Stimulated activated CD8-positive, alpha-beta memory T cell treated with anti-CD3 and anti-CD28 coated beads, Interleukin-15, amount 100 ng/mL, for 48 hours (primary cell): Measurements from ENCODE around the gene INAFM2.

Experiments
- DNase-seq, 2 donors: peaks; one replicate each; pipeline ENCODE4 v3.0.0-alpha.2; 2020; ENCODE audit warnings: low read depth in 2 of 2

The INAFM2 gene

DNA sequence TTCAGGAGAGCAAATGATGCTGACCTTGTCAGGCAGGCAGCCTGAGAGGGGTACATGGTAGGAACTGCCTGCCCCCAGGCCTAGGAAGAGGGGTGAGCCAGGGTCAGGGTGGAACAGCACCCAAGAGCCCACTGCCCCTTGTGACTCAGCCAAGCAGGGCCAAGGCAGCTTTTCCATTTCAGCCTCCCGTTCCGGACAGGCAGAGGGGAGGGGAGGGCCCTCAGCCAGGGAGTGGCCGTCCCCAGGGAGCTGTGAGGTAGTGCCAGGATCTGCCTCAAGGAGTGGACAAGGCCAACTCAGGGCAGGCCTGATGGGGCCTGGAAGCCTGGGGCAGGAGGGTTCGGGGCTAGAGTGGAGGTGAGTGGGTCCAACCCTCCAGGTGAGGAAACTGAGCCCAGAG, 35.5 kb upstream of the INAFM2 start:
- DNase-seq = no peak

DNA sequence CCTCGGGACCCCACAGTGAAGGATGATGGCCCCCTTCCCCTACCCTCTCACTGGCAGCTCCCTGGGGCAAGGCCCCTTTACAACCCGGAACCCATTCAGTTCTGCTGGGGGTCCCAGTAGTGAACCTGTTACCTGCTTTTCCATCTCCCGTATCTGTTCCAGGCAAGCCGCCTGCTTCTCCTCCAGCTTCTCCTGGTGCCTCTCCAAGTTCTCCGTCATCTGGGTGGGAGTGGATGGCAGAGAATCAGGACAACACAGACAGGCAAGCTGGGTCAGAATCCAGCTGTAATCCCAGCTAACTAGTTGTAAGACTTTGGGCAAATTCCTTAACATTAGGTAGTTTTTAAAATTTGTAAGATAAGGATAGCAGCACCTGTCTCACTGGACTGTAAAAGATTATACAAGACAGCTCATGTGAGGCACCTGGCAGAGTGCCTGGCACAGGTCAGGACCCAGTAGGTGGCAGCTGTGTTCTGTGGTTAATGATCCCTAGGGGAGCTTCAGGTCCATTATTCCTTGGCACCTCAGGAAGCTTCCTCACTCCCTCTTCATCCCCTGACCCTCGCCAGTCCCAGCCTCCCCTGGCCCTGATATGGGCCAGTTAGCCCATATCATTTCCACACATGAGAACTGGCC, 34.2 kb upstream of the INAFM2 start:
- DNase-seq = no peak

DNA sequence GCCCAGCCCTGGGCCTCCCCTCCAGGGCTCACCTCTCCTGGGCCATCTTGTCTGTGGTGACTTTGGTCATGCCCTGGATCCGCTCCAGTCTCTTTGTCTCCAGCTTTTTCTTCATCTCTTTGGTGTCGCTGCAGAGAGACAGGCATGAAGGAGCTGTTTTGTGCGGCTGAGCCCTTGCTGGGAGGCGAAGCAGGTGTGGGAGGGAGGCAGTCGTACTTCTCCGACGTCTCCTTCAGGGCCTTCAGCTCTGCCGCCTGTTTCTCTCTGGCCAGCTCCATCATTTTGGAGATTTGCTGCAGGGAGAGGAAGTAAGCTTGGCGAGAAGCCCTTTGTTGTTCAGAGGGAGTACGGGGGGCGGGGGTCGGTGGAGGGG, 33.0 kb upstream of the INAFM2 start:
- no peak for DNase-seq

DNA sequence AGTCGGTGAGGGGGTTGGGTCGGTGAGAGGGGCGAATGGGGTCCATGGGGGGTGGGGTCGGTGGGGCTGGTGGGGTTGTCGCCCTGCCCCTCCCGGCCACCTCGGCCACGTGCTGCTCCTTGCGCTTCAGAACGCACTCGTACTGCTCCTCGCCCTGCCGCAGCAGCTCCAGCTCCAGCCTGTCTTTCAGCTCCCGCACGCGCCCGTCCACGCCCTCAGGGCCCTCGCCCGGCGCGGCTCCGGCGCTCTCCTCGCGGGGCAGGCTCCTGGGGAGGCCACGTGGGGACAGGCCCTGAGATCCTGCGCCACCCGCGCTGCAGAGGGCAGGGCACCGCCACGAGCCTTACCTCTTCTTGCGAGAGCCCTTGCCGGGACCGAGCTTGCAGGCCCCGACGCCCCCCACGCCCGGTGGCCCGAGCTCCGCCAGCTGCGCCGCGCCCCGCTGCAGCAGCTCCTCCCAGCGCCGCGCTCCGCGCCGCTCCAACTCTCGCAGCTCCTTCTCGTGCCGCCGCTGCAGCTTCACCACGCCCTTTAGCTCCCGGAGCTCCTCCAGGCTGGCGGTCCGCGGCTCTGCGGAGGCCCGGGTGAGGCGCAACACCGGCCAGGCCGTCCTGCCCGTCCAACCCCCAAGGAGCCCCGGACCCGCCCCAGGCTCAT, 32.4 kb upstream of the INAFM2 start:
- DNase-seq = no peak

DNA sequence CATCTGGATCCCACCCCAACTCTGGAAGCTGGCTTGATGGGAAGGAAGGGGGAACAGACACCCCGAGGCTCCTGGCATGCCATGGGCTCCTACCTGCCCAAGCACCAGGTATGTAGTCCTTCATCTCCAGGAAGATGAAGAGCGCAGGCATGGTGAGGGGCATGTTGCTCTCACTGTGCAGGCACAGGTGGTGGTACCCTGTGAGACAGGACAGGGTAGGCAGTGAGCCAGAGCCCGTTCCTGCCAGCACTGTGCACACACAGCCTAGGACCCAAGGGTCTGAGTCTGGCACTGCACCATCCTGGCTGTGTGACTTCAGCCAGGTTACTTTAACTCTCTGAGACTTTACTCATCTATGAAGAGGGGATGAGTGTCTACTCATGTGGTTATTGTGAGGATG, 31.2 kb upstream of the INAFM2 start:
- no peak for DNase-seq

DNA sequence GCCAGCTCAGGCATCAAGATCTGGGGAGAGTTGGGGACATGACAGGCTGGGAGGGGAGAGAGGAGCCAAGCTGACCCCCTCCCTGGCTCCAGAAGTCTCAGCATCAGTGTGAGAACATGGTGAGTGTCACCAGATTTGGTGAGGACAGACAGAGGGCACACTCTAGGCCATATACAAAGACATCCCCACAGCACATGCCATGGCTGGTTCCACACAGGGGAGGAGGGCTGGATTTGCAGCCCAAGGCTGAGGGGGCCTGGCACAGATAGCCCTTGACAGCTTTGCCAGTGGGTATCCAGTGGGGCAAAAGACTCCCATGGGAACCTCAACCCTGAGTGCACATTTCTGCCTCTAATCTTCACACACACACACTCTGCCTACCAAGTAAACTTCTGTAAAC, 30.5 kb upstream of the INAFM2 start:
- DNase-seq = no peak

DNA sequence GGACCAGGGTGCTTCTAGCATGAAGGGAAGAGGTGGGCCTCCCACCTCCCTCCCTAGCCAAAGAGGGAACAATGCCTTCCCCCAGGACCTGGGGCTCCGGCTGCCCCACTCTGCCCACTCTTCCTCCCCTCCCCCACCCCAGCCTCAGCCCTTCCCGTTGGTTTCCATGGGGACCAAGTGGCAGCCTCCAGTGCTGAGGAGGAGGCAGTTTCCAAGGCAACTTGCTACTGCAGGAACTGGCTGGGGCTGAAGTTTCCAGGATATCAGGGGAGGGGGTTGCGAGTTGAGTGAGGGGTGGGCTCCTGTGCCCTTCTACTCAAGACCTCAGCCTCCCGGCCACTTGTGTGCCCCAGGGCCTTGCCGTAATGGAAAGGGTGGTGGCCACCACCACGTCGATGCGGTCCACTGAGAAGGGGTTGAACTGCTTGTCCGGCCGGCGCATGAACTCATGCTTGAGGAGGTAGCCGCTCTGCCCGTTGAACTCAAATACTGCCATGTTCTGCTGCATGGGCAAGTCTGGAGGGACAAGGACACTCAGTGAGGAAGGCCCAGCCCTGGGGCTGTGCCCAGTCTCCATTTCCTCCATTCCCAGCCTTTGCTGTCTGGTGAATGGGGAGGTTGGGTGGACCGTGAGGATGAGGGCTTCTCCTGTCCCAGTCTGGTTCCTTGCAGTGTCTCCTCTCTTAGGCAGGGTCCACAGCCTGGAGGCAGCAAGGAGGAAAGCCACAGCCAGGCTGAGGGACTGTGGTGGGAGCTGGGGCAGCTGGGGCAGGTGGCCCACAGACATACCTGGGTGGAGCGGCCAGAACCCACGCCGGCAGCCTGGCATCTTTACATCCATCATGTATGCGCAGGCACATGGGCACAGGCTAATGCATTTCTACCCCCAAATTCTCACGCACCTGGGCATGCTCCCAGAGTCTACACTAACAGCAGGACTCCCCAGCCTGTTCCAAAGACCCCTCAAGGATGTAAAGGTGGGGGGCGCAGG, 29.3 kb upstream of the INAFM2 start:
- DNase-seq = no peak

DNA sequence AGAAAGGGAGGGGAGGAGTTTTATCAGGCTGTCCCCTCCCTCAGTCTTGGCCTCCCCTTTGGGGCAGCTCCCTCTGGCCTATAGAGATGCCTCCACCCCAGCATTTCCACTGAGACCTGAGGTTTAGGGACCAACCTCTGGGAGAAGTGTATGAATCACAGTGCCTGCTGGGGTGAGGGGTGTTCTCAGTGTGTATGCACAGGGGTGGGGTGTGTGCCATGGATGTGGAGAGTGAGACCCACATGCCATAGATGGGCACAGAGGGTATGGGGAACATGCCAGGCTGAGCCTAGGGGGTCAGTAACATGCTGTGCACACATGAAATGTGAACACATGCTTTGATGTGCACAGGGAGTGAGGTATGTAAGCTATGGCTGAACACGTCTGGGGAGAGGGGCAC, 28.2 kb upstream of the INAFM2 start:
- DNase-seq = no peak

DNA sequence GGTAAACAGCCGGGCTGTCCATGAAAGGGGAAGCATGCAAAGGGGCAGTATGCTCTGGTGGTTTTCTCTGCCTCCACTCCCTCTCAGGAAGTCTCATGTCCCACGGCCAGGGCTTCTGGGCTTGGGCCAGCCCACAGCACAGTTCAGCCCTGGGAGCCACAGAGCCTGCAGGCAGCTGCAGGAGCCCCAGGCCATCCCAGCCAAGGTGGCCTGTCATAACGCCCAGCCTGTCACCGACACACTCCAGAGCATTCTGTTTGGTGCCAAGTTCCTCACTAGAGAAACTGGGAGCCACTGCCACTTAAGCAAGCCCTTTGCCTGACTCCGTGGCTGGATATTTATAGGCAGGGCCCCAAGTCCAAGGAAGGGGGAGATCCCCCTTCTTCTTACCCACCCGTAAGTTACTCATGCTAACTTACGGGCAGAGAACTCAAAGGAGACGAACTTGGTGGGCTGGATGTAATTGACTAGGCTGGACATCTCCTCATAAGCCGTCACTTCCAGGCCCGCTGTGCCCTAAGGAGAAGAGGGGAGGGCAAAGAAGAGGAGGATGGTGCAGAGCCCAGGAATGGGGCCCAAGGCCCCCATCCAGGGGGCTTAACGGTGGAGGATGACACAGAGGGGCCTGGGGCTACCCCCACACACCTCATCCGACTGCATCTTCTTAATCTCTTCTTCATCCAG, 27.5 kb upstream of the INAFM2 start:
- DNase-seq = no peak

DNA sequence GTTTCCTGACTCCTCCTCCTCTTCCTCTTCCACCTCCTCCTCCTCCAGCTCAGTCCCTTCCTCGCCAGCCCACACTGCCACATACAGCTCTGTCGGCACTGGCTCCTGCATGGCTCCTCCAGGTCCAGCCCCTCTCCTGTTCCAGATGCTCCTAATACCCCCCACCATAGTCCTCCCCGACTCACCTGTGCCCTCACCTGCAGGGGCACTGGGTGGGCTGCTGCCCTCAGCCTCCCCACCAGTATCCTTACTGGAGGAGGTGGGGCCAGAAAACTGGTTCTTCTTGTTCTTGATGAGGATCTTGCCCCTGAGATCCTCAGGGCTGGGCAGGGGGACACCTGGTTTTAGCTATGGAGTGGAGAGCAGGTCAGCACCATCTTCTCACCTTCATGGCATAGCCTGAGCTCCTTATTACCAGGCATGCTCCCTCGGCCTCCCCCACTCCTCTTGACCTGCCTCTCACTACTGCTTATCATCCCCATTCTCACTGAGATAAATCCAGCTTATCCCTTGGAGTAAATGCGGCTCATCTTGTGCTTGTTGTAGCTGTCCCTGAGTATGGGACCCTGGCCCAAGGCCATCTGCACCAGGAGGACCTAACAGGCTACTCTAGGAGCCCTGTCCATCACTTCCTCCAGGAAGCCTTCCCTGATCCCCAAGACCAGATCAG, 26.8 kb upstream of the INAFM2 start:
- DNase-seq = no peak

DNA sequence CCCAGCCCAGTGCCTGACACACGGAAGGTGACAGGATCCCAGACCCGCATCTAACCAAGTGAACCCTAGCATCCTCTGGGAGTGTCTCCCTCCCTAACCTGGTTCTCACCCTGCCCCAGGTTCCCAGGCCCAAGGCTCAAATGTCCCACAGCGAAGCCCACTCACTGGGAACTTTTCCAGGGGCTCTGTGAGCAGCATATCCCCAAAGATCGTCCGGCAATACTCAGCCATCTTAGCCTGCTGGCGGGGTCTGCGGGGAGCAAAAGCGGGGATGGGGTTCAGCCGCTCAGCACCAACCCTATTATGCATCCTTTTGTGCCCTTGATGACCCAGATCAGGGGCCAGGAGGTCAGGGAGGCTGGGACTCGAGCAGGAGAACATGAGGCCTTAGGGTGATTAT, 26.1 kb upstream of the INAFM2 start:
- no peak for DNase-seq

DNA sequence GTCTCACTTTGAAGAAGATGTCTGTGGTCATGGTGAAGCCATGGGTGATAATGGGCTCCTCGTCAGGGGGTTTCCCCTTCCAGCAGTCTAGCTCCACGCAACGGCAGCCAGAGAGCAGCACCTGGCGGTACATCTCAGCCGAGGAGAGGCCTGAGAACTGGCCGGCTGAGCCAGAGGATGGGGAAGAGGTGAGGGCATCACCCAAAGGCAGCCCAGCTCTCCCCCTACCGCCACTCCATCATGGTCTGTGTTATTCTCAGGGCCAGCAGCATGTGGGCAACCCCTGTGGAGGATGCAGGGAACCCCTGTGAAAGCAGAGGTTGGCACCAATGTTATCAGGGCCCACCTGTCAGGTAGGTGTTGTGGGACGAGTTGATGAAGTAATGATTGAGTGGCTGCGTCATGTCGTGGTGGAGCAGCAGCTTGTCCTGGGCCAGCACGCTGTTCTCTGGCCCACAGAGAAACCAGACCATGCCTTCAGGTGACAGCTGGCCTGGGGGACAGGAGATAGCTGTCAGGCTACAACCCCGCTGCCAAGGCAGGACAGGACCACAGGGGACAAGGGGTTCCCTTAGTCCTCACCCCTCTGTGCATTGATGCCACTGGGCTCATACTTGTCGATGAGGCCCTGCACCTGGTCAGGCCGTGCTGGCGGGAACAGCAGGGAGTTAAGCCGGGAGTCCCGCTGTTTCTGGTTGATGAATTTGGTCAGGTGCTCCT, 25.1 kb upstream of the INAFM2 start:
- no peak for DNase-seq

DNA sequence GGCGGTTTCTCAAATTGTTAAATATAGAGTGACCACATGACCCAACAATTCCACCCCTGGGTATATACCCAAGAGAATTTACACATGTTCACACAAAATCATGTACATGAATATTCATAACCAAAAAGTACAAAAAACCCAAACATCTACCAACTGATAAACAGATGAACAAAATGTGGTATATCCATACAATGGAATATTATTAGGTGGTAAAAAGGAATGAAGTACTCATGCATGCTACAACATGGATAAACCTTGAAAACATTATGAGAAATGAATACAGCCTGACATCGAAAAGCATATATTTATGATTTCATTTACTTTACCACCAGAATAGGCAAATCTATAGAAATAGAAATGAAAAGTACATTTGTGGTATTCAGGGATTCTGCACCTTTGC, 23.1 kb upstream of the INAFM2 start:
- no peak for DNase-seq

DNA sequence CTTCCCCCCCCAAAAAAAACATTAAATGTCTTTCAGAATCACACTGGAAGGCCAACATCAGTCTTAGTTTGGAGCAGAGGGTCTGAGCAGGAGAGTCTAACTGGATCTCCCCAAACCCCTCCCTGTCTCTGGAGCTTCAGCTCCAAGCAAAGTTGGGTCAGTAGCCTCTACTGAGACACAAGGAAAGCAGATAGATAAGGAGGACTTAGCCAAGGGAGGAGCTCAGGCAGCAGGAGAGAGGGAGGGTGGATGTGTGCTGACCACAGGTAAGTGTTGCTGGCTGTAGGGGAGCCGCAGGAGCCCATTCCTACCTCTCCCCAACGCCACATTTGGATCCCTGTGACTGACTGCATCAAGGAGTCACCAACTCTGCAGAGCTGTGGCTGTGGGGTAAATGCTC, 22.7 kb upstream of the INAFM2 start:
- no peak for DNase-seq

DNA sequence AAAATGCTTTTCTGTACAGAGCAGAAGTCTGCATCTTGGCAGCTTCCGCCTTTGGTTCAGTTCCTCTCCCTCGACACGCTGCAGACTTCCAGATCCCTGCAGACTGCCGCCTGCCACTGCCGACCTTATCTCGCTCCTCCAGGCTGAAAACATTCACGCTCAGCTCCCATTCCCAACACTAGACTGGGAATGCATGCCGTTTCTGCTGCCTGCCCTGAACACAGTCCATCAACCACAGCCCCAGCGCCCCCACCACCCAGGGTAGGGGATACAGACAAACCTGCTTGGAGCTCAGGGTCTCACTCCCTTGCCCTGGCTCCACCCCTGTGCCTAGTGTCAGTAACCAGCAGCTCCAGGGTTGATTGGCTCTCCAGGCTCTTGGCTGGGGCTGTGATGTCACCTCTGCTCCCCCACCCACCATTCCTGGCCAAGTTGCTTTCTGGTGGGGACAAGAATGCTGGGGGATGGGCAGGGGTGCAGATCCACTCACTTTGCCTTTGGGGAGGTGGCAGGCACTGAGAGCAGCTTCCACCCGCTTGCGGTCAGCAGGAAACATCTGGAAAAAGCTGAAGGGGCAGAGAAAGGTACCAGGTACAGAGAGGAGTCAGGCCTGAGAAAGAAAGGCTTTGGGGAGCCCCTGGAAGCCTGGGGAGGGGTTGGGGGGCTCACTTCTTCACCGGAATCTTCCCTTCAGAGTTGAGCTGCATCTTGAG, 21.9 kb upstream of the INAFM2 start:
- DNase-seq = no peak

DNA sequence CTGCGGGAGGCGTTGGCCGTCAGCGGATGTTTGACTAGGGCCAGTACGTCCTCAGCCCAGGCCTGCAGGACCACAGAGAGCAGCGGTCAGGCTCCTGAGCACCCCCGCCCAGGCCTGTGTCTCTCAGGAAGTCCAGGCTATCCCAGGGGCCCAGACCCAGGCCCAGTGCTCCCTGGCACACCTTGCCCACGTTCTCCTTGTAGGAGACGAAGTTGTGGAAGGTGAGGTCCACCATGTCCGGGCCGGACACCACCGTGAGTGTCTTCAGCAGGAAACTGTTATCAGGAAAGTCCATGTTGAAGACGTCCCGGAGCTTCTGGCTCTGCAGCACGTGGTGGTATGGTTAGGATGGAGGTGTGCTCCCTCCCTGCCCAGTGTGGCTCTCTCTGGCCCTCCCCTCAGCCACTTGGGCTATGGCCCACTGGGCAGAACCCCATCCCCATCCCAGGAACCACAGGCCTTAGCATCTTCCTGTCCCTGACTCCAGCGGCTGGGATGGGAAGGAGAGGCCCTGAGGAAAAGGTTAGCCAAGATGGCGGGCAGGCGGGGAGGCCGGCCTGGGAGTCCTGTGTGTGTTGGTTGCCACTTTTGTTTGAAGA, 21.1 kb upstream of the INAFM2 start:
- no peak for DNase-seq

DNA sequence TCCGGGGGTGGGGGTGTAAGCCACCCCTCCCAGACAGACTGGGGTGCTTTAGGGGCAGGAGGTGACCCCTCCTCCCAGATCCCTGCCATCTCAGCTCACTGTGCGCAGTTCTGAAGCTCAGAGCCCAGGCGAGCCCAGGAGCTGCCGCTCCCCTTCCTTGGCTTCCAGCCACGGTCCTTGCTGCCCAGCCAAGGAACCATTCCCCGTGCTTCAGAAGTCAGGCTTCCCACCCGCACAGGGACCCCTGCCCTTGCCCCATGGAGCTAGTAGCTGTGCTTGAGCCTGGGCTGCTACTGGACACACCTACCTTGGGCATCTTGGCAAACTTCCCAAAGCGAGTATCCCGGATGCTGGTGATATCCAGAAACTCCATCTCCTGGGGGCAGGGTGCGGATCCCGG, 20.5 kb upstream of the INAFM2 start:
- DNase-seq = no peak

DNA sequence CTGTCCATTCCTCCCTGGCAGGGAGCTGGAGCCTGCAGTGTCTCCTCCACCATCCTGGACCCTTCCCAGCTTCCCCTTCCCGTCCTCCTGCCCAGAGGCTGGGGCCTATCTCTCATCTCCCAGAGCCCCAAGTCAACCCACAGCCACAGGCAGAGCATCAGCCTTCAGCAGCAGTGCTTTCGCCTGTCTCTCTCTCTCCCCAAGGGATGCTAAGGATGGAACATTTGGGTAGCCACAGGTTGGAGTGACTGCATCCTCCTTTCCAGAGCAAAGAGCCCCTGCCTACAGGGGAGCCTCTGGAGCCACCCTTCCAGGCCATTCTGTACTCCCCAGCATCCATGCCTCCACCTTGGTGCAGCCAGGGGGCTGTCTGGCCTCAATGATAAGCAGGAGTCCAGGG, 19.9 kb upstream of the INAFM2 start:
- no peak for DNase-seq

DNA sequence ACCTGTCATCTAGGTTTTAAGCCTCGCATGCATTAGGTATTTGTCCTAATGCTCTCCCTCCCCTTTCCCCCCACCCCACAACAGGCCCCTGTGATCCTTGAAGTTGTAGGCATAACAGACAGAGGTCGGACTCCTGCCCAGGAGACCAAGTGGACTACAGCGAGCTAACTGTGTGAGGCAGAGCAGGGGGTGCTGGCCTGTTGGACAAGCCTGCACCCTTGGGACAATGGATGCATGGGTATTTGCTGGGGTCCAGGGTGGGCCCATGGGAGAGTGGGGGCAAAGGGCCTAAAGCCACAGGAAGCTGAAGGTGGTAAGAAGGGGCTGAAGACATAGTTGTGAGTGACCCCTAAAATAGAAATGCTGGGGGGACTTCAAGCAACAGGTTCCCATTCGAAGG, 18.2 kb upstream of the INAFM2 start:
- DNase-seq = no peak

DNA sequence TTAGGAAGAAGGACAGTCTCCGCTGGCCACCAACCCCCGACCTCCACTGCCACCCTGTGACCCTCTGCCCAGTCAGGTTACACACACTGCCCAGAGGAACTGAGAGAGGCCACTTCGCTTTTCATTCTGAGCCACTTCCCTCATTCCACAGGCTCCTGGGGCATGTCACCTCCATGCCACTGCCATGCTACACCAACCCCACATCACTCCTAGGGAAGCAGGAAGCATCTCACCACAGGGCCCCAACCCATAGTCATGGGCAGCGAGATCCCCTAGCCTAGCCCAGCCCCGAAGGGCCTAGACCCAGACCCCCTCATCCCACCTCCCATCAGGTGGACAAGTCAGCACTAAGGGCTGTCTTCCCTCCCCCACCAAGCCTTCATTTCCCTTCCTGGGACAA, 17.1 kb upstream of the INAFM2 start:
- no peak for DNase-seq
